ENCODE results near the gene TRAK1. TPM values are rescaled to one million over a fixed set of nuclear protein-coding genes. Genes with fewer than 3 reads are reported as not detected.

TRAK1 gene
- total RNA-seq, 1 donor from 2014 or later = 273 TPM

- intact Hi-C loops (cut with DNase I) = loop anchor here (10.0 kb wide), 1 partner anchor 309 kb away; no protein-coding TSS in a partner anchor
These were observed 144.4 kb downstream of the TRAK1 start for GRCh38 chr3:42235532-42235931.

GRCh38 chr3:42236611-42237010 lies 145.5 kb downstream of the TRAK1 start:
- intact Hi-C loops (cut with DNase I) = loop anchor here (10.0 kb wide), 1 partner anchor 308 kb away; no protein-coding TSS in a partner anchor

More at GRCh38 chr3:42235532-42235931, 144.4 kb downstream of the TRAK1 start:
- DNase-seq = no peak
- ATAC-seq (ENCODE audit: poor library complexity) = no peak

GRCh38 chr3:42246091-42246490 lies 154.9 kb downstream of the TRAK1 start:
- DNase-seq = no peak
- ATAC-seq (ENCODE audit: poor library complexity) = no peak
- intact Hi-C loops (cut with DNase I) = loop anchor here (5.0 kb wide), 1 partner anchor 196 kb away; no protein-coding TSS in a partner anchor

More at GRCh38 chr3:42236611-42237010, 145.5 kb downstream of the TRAK1 start:
- ATAC-seq (ENCODE audit: poor library complexity) = no peak
- no peak for DNase-seq

- ATAC-seq (ENCODE audit: poor library complexity) (peak; percentile 75), DNase-seq (peak; percentile 49)
These were observed 156.4 kb downstream of the TRAK1 start for GRCh38 chr3:42247576-42248027.

GRCh38 chr3:42250761-42251160 lies 159.6 kb downstream of the TRAK1 start:
- intact Hi-C loops (cut with DNase I) = no loop called here
- ATAC-seq (ENCODE audit: poor library complexity) = no peak
- no peak for DNase-seq

More at GRCh38 chr3:42247576-42248027, 156.4 kb downstream of the TRAK1 start:
- intact Hi-C loops (cut with DNase I) = loop anchor here (5.0 kb wide), 1 partner anchor 195 kb away; no protein-coding TSS in a partner anchor

- intact Hi-C loops (cut with DNase I) = no loop called here
These were observed 163.4 kb downstream of the TRAK1 start for GRCh38 chr3:42254566-42254965.

GRCh38 chr3:42256135-42256819 lies 165.1 kb downstream of the TRAK1 start:
- DNase-seq (no peak), ATAC-seq (ENCODE audit: poor library complexity) (no peak)
- intact Hi-C loops (cut with DNase I) = no loop called here

More at GRCh38 chr3:42254566-42254965, 163.4 kb downstream of the TRAK1 start:
- no peak for ATAC-seq (ENCODE audit: poor library complexity)
- no peak for DNase-seq

GRCh38 chr3:42257007-42257406 lies 165.8 kb downstream of the TRAK1 start:
- intact Hi-C loops (cut with DNase I) = no loop called here
- no peak for ATAC-seq (ENCODE audit: poor library complexity)
- no peak for DNase-seq

- DNase-seq (no peak), ATAC-seq (ENCODE audit: poor library complexity) (no peak)
These were observed 171.4 kb downstream of the TRAK1 start for GRCh38 chr3:42262525-42262924.

GRCh38 chr3:42263354-42264346 lies 172.5 kb downstream of the TRAK1 start:
- intact Hi-C loops (cut with DNase I) = no loop called here
- DNase-seq (no peak), ATAC-seq (ENCODE audit: poor library complexity) (no peak)

More at GRCh38 chr3:42262525-42262924, 171.4 kb downstream of the TRAK1 start:
- intact Hi-C loops (cut with DNase I) = no loop called here

- ATAC-seq (ENCODE audit: poor library complexity) (no peak), DNase-seq (peak; percentile 53)
- intact Hi-C loops (cut with DNase I) = no loop called here
These were observed 173.4 kb downstream of the TRAK1 start for GRCh38 chr3:42264399-42265058.

GRCh38 chr3:42265059-42265991 lies 174.2 kb downstream of the TRAK1 start:
- intact Hi-C loops (cut with DNase I) = no loop called here
- no peak for DNase-seq
- ATAC-seq (ENCODE audit: poor library complexity) = no peak

GRCh38 chr3:42266085-42266484 lies 174.9 kb downstream of the TRAK1 start, which contains the start of gene CCK:
TSS of gene CCK (minus strand) at chr3:42266185. CDS start at chr3:42263630, 2,555 bp downstream.
- no peak for ATAC-seq (ENCODE audit: poor library complexity)
- intact Hi-C loops (cut with DNase I) = no loop called here
- no peak for DNase-seq

- no peak for ATAC-seq (ENCODE audit: poor library complexity)
- intact Hi-C loops (cut with DNase I) = no loop called here
- DNase-seq = no peak
These were observed 176.7 kb downstream of the TRAK1 start for GRCh38 chr3:42267878-42268277.

GRCh38 chr3:42269647-42270046 lies 178.5 kb downstream of the TRAK1 start:
- no peak for DNase-seq
- intact Hi-C loops (cut with DNase I) = no loop called here
- no peak for ATAC-seq (ENCODE audit: poor library complexity)

GRCh38 chr3:42270561-42270960 lies 179.4 kb downstream of the TRAK1 start:
- ATAC-seq (ENCODE audit: poor library complexity) (no peak), DNase-seq (no peak)
- intact Hi-C loops (cut with DNase I) = no loop called here

GRCh38 chr3:42271786-42272185 lies 180.6 kb downstream of the TRAK1 start:
- DNase-seq (no peak), ATAC-seq (ENCODE audit: poor library complexity) (no peak)
- intact Hi-C loops (cut with DNase I) = no loop called here

Measured in Right ventricle myocardium superior (tissue), 1 donor.